Activated naive CD4-positive, alpha-beta T cell treated with anti-CD3 and anti-CD28 coated beads for 36 hours (primary cell): ENCODE data around the gene GOLT1A. TPM values are rescaled to one million over a fixed set of nuclear protein-coding genes. Genes with fewer than 3 reads are reported as not detected.

Experiments
- CTCF ChIA-PET: fragments of 350-600 bp; sonication (Branson Sonifier 250); formaldehyde crosslinking; loops from one replicate; lab custom pipeline; 2021; ENCODE audit warnings: antibody characterized with exemption; lab: Charles Lee
- DNase-seq: peaks from one replicate; pipeline ENCODE4 v3.0.0-alpha.2; 2020
- H3K27ac Mint-ChIP-seq: one replicate; pipeline ENCODE4 v1.8.0; 2021; ENCODE audit warnings: mild to moderate bottlenecking, mixed read lengths
- H3K27me3 Mint-ChIP-seq: one replicate; pipeline ENCODE4 v1.8.0; 2021; ENCODE audit warnings: low read depth, mixed read lengths
- H3K36me3 Mint-ChIP-seq: one replicate; pipeline ENCODE4 v1.8.0; 2021; ENCODE audit warnings: low read depth, mixed read lengths
- H3K4me1 Mint-ChIP-seq: one replicate; pipeline ENCODE4 v1.8.0; 2021; ENCODE audit warnings: low read depth, mixed read lengths
- H3K4me3 Mint-ChIP-seq: one replicate; pipeline ENCODE4 v1.8.0; 2021; ENCODE audit warnings: mild to moderate bottlenecking, moderate library complexity, mixed read lengths
- H3K9me3 Mint-ChIP-seq: one replicate; pipeline ENCODE4 v1.8.0; 2021; ENCODE audit warnings: mixed read lengths
- intact Hi-C: fragments of 100-400 bp; cut with micrococcal nuclease; formaldehyde crosslinking; loops from one replicate; pipeline ENCODE4 v1.15.1; 2023
- total RNA-seq, 2 experiments: library from RNA; stranded (reverse); gene quantifications; one replicate each; pipeline ENCODE4 v1.2.3, GENCODE V29; 2021

GOLT1A gene
- total RNA-seq, 2 experiments from 2014 or later: not detected

- CTCF ChIA-PET: interaction anchor here (0.7 to 3.5 kb wide), 3 partner anchors 14 to 106 kb away, joined by 3 to 70 read pairs (median 3); partner anchors contain the start of gene PLEKHA6
- DNase-seq: no peak
- no peak overlapping the region for H3K27ac Mint-ChIP-seq
- intact Hi-C loops: no loop called here
- H3K4me1 Mint-ChIP-seq: no peaks in the 10 kb centered on the region
- H3K36me3 Mint-ChIP-seq: no peaks in the 10 kb centered on the region
- H3K27me3 Mint-ChIP-seq: no peaks in the 10 kb centered on the region
- no peaks in the 10 kb centered on the region for H3K9me3 Mint-ChIP-seq
- H3K4me3 Mint-ChIP-seq: no peak overlapping the region
Measured at GRCh38 chr1:204256531-204256930, 42.7 kb upstream of the GOLT1A start.

DNA sequence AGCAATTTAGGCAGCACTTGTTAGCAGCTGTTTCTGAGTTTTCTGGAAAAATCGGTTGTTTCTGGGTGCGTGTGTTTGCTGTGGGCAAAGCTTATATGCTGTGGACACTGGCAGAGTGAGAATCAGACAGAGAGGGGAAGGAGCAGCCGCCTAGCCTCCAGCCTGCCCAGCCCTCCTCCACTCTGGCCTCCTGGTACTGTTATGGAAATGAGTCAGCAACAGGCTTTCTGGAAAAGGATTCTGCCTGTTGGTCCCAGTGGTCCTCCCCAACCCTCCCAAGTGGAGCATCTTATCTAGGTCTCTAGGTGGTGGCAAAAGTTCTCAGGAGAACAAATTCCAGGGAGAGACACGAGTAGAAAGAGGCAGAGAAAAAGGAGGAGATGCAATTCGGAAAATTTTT lies 42.2 kb upstream of the GOLT1A start:
- CTCF ChIA-PET: interaction anchor here (0.7 to 3.5 kb wide), 3 partner anchors 15 to 106 kb away, joined by 3 to 70 read pairs (median 3); partner anchors contain the start of gene PLEKHA6
- no peak overlapping the region for H3K4me3 Mint-ChIP-seq
- DNase-seq: no peak
- intact Hi-C loops: no loop called here
- H3K36me3 Mint-ChIP-seq: no peaks in the 10 kb centered on the region
- no peaks in the 10 kb centered on the region for H3K9me3 Mint-ChIP-seq
- no peaks in the 10 kb centered on the region for H3K27me3 Mint-ChIP-seq
- H3K4me1 Mint-ChIP-seq: no peaks in the 10 kb centered on the region
- no peak overlapping the region for H3K27ac Mint-ChIP-seq

DNA sequence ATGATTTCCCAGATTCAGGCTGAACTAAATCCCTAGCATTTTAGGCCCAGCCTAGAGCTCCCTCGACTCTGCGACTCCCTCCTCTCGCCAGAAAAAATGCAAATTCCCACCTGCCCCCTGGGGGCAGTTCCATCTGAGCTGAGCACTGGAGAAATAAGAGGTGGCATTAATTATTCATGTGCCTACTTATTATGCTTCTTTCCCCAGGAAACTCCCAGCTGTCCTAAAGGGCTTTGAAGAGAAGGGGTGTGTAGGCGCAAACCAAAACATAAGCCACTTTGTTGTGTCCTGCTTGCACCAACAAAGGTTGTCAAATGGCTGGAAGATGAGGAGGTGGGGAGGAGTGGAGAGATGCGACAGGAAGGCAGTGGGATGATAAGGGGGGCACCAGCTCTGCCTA lies 41.4 kb upstream of the GOLT1A start:
- no peak for DNase-seq
- CTCF ChIA-PET: interaction anchor here (0.9 to 1.8 kb wide), 4 partner anchors 41 to 248 kb away, joined by 3 to 10 read pairs (median 4); partner anchors contain the start of gene GOLT1A
- Mint-ChIP-seq H3K27ac (no peak overlapping the region), H3K4me1 (no peaks in the 10 kb centered on the region), H3K9me3 (no peaks in the 10 kb centered on the region), H3K4me3 (no peak overlapping the region), H3K36me3 (no peaks in the 10 kb centered on the region), H3K27me3 (no peaks in the 10 kb centered on the region)
- intact Hi-C loops: no loop called here

DNA sequence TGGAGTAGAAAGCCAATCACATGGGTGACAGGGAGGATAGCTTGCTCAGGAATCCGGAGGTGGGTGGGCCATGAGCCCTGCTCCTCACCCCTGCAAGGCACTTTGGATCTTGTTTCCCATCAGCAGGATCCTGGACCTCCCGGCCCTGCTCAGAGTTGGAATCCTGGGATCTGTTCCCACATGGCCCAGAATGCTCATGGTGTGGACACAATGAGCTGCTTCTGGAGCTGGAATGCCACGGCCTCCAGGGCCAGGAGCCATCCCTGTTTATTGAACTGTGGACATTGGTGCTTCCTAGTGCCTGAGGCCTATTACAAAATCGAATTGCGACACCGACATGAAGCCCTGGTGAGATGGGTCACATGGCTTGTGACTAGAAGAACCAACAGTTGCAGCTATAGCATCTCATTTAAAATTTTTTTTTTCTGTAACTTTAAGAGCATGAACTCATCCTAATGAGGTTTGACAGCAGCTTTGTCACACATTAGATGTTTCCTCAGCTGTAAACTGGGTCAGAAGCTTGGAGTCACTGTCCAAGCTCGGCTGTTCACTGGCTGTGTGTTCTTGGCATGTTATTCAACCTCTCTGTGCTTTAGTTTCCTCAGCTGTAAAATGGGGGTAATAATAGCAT lies 40.4 kb upstream of the GOLT1A start:
- no peak for DNase-seq
- no peaks in the 10 kb centered on the region for H3K4me1 Mint-ChIP-seq
- H3K36me3 Mint-ChIP-seq: no peaks in the 10 kb centered on the region
- H3K27ac Mint-ChIP-seq: no peak overlapping the region
- H3K27me3 Mint-ChIP-seq: no peaks in the 10 kb centered on the region
- CTCF ChIA-PET: interaction anchor here (0.6 to 1.8 kb wide), 6 partner anchors 40 to 636 kb away, joined by 3 to 10 read pairs (median 4); partner anchors contain the start of gene GOLT1A
- no peak overlapping the region for H3K4me3 Mint-ChIP-seq
- H3K9me3 Mint-ChIP-seq: no peaks in the 10 kb centered on the region
- intact Hi-C loops: no loop called here

- Mint-ChIP-seq H3K36me3 (no peaks in the 10 kb centered on the region), H3K9me3 (no peaks in the 10 kb centered on the region), H3K27me3 (no peaks in the 10 kb centered on the region), H3K27ac (no peak overlapping the region), H3K4me3 (no peak overlapping the region), H3K4me1 (no peaks in the 10 kb centered on the region)
- CTCF ChIA-PET: interaction anchor here (1.0 kb wide), 1 partner anchor 111 kb away, joined by 4 read pairs; no protein-coding TSS in a partner anchor
- no peak for DNase-seq
- intact Hi-C loops: no loop called here
Measured at GRCh38 chr1:204251926-204252689, 38.3 kb upstream of the GOLT1A start.

GRCh38 chr1:204251286-204251685 lies 37.5 kb upstream of the GOLT1A start:
- Mint-ChIP-seq H3K4me3 (no peak overlapping the region), H3K9me3 (no peaks in the 10 kb centered on the region), H3K27ac (no peak overlapping the region), H3K27me3 (no peaks in the 10 kb centered on the region), H3K36me3 (no peaks in the 10 kb centered on the region), H3K4me1 (no peaks in the 10 kb centered on the region)
- no peak for DNase-seq
- intact Hi-C loops: no loop called here
- CTCF ChIA-PET: interaction anchor here (1.0 kb wide), 1 partner anchor 112 kb away, joined by 4 read pairs; no protein-coding TSS in a partner anchor

GRCh38 chr1:204250428-204251030 lies 36.7 kb upstream of the GOLT1A start:
- CTCF ChIA-PET: no interaction called here
- Mint-ChIP-seq H3K27me3 (no peaks in the 10 kb centered on the region), H3K36me3 (no peaks in the 10 kb centered on the region), H3K4me3 (no peak overlapping the region), H3K9me3 (no peaks in the 10 kb centered on the region), H3K4me1 (no peaks in the 10 kb centered on the region), H3K27ac (no peak overlapping the region)
- DNase-seq: no peak
- intact Hi-C loops: no loop called here

- Mint-ChIP-seq H3K36me3 (no peaks in the 10 kb centered on the region), H3K27ac (no peak overlapping the region), H3K4me3 (no peak overlapping the region), H3K27me3 (no peaks in the 10 kb centered on the region), H3K4me1 (no peaks in the 10 kb centered on the region), H3K9me3 (no peaks in the 10 kb centered on the region)
- CTCF ChIA-PET: no interaction called here
- no peak for DNase-seq
- intact Hi-C loops: no loop called here
Measured at GRCh38 chr1:204249736-204250427, 36.1 kb upstream of the GOLT1A start.

DNA sequence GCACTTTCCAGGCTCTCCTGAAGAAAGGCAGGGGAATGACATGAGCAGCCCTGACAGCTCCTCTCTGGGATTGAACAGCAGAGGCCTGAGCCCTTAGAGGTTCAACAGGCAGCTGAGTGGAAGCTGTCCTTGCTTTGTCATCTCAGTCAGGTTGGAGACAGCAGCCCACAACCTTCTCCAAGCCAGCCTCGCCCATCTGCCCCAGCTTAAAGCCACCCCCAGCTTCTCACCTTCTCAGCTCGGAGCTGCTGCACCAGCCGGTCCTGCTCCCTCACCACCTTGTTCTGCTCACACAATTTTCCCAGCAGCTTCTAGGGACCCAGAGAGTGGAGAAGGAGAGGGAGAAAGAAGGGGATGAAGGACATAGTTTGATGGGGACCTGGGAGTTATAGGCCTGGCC lies 35.2 kb upstream of the GOLT1A start:
- CTCF ChIA-PET: interaction anchor here (1.0 to 1.7 kb wide), 2 partner anchors 9 to 86 kb away, joined by 4 to 9 read pairs; no protein-coding TSS in a partner anchor
- no peaks in the 10 kb centered on the region for H3K9me3 Mint-ChIP-seq
- intact Hi-C loops: no loop called here

DNA sequence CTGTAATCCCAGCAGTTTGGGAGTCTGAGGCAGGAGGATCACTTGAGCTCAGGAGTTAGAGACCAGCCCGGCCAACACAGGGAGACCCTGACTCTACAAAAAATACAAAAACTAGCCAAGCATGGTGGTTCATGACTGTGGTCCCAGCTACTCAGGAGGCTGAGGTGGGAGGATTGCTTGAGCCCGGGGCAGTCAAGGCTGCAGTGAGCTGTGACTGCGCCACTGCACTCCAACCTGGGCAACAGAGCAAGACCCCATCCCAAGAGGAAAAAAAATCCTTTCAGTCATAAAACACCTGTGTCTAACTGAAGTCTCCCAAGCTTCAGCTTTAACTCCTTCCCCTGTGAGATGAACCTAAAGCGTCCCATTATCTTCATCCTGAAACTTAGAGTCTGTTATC lies 33.1 kb upstream of the GOLT1A start:
- Mint-ChIP-seq H3K9me3 (no peaks in the 10 kb centered on the region), H3K4me3 (no peak overlapping the region), H3K36me3 (no peaks in the 10 kb centered on the region), H3K27me3 (no peaks in the 10 kb centered on the region), H3K27ac (no peak overlapping the region), H3K4me1 (no peaks in the 10 kb centered on the region)
- no peak for DNase-seq
- CTCF ChIA-PET: no interaction called here
- intact Hi-C loops: no loop called here

More for the DNA sequence above, 35.2 kb upstream of the GOLT1A start:
- Mint-ChIP-seq H3K27ac (no peak overlapping the region), H3K4me1 (no peaks in the 10 kb centered on the region), H3K36me3 (no peaks in the 10 kb centered on the region), H3K27me3 (no peaks in the 10 kb centered on the region), H3K4me3 (no peak overlapping the region)
- no peak for DNase-seq

- no peak for DNase-seq
- Mint-ChIP-seq H3K4me3 (no peak overlapping the region), H3K9me3 (no peaks in the 10 kb centered on the region), H3K36me3 (no peaks in the 10 kb centered on the region), H3K27ac (no peak overlapping the region), H3K27me3 (no peaks in the 10 kb centered on the region), H3K4me1 (no peaks in the 10 kb centered on the region)
- intact Hi-C loops: no loop called here
- CTCF ChIA-PET: interaction anchor here (1.3 kb wide), 1 partner anchor 29 kb away, joined by 3 read pairs; the partner anchor contains the start of gene GOLT1A
Measured at GRCh38 chr1:204242920-204243319, 29.1 kb upstream of the GOLT1A start.

GRCh38 chr1:204241914-204242313 lies 28.1 kb upstream of the GOLT1A start:
- H3K4me1 Mint-ChIP-seq: no peaks in the 10 kb centered on the region
- no peak overlapping the region for H3K27ac Mint-ChIP-seq
- H3K27me3 Mint-ChIP-seq: no peaks in the 10 kb centered on the region
- no peaks in the 10 kb centered on the region for H3K9me3 Mint-ChIP-seq
- no peak overlapping the region for H3K4me3 Mint-ChIP-seq
- CTCF ChIA-PET: interaction anchor here (1.3 kb wide), 1 partner anchor 28 kb away, joined by 3 read pairs; the partner anchor contains the start of gene GOLT1A
- no peaks in the 10 kb centered on the region for H3K36me3 Mint-ChIP-seq
- no peak for DNase-seq
- intact Hi-C loops: no loop called here
